K562 (cell line): ENCODE results near the gene GFAP. TPM values are rescaled to one million over a fixed set of nuclear protein-coding genes. Genes with fewer than 3 reads are reported as not detected.

Experiments used
- ATF7 ChIP-seq: fragments of 450-650 bp; IDR thresholded peaks from 2 replicates; pipeline ENCODE4 v1.7.1; 2014; ENCODE audit warnings: mild to moderate bottlenecking, moderate library complexity
- CREB3L1 ChIP-seq: fragments of 450-650 bp; IDR thresholded peaks from 2 replicates; pipeline ENCODE4 v1.6.1; 2014; ENCODE audit warnings: low read depth, mild to moderate bottlenecking, moderate library complexity, borderline replicate concordance
- CXXC5 ChIP-seq: fragments of 250-450 bp; sonication (Bioruptor Pico); IDR thresholded peaks from 2 replicates; pipeline ENCODE4 v1.8.0; 2022; ENCODE audit warnings: inconsistent platforms, mild to moderate bottlenecking, moderate library complexity
- ETV5 ChIP-seq: sonication (generic); formaldehyde crosslinking; IDR thresholded peaks from 2 replicates; pipeline ENCODE4 v1.4.0; 2020; ENCODE audit warnings: low read depth, mild to moderate bottlenecking, missing genetic modification reagents
- MAX ChIP-seq: sonication (generic); formaldehyde crosslinking; IDR thresholded peaks from 2 replicates; pipeline ENCODE4 v1.9.0; 2022; ENCODE audit warnings: mild to moderate bottlenecking, missing genetic modification reagents
- MXI1 ChIP-seq: IDR thresholded peaks from 2 replicates; pipeline ENCODE4 v1.6.1; 2011; ENCODE audit warnings: low read depth, mild to moderate bottlenecking, improper control_type of control experiment, low read length
- PKNOX1 ChIP-seq: fragments of 450-650 bp; IDR thresholded peaks from 2 replicates; pipeline ENCODE4 v1.6.1; 2016
- PML ChIP-seq: IDR thresholded peaks from 2 replicates; pipeline ENCODE4 v1.6.1; 2012; ENCODE audit warnings: low read length, inconsistent platforms
- RBFOX2 ChIP-seq: fragments of 200-400 bp; formaldehyde crosslinking; IDR thresholded peaks from 2 replicates; pipeline ENCODE4 v1.6.1; 2017; ENCODE audit warnings: low read depth, mild to moderate bottlenecking, low read length, moderate library complexity
- TBP ChIP-seq: optimal IDR thresholded peaks from 2 replicates; pipeline ENCODE3; 2011; ENCODE audit warnings: low read depth, low read length, improper control_type of control experiment
- ZBTB11 ChIP-seq, 3 experiments: fragments of 200-800 bp in 1 of 3; fragments of 250-450 bp in 1 of 3; fragments of 450-650 bp in 1 of 3; sonication (Bioruptor Pico) in 1 of 3; sonication (Bioruptor generic) in 1 of 3; formaldehyde crosslinking in 1 of 3; IDR thresholded peaks; 2 replicates each; pipeline versions ENCODE4 v1.6.1 to v1.8.0; 2016 to 2022; ENCODE audit warnings: mild to moderate bottlenecking in 2 of 3, missing genetic modification characterization in 2 of 3, missing compliant biosample characterization in 1 of 3, moderate library complexity in 1 of 3
- ZNF740 ChIP-seq, 3 experiments: fragments of 200-800 bp in 1 of 3; sonication (Bioruptor generic) in 1 of 3; sonication (generic) in 1 of 3; formaldehyde crosslinking in 1 of 3; IDR thresholded peaks; 2 replicates each; pipeline versions ENCODE4 v1.6.1 to v1.8.0; 2016 to 2022; ENCODE audit warnings: mild to moderate bottlenecking in 2 of 3, missing compliant biosample characterization in 2 of 3, missing genetic modification characterization in 2 of 3, missing genetic modification reagents in 1 of 3
- polyA plus RNA-seq, 8 experiments: library from polyadenylated mRNA; depleted of rRNA in 4 of 8; stranded (reverse) in 5 of 8; unstranded in 3 of 8; fragments of >200 nt; fragmentation: Nextera tagmentation in 2 of 8; fragmentation: Illumina TruSeq in 1 of 8; extraction: Ambion mirVana in 2 of 8; extraction: Trizol in 1 of 8; gene quantifications; 2 replicates each; pipeline versions ENCODE4 v1.2.1 to v1.2.3, GENCODE V29; 2011 to 2014; ENCODE audit warnings: inconsistent platforms in 1 of 8, missing spikeins in 1 of 8
- total RNA-seq, 7 experiments: library from RNA; depleted of rRNA in 6 of 7; stranded (reverse); fragments of >200 nt in 6 of 7; fragmentation: Illumina TruSeq in 2 of 7; extraction: Trizol in 2 of 7; gene quantifications; 2 replicates each; pipeline versions ENCODE4 v1.2.1 to v1.2.3, GENCODE V29; 2011 to 2021; ENCODE audit warnings: low replicate concordance in 1 of 7

Gene GFAP
- total and polyA plus RNA-seq, 9 of the 15 experiments (the other 6 are each of a cell fraction or from before 2014, with no cell fraction given), result 0.07 to 1.4 (median 0.60) TPM; not detected in 1

GRCh38 chr17:44947461-44948314 lies 32.4 kb upstream of the GFAP start, which contains the start of gene KIF18B (continued):
- peak in 1 of 3 experiments; percentile 73; a peak in 1 of 6 replicates for TF ChIP-seq ZBTB11 (CRISPR knock-in tag; IDR thresholded peaks at IDR 0.05)
- peak; percentile 96 for TF ChIP-seq RBFOX2
- TF ChIP-seq ZNF740 (CRISPR knock-in tag; IDR thresholded peaks at IDR 0.05), result 0 out of 2 replicates have a peak, but pooled peaks have one; percentile 53
- no peak for TF ChIP-seq ZNF740 (tag; IDR thresholded peaks at IDR 0.05)
- peak; percentile 62 for TF ChIP-seq PKNOX1
- peak; percentile 86 for TF ChIP-seq TBP
- TF ChIP-seq MAX (CRISPR knock-in tag), result peak; percentile 47
- peak; percentile 78 for TF ChIP-seq PML
- TF ChIP-seq CREB3L1, result peak; percentile 56; the same call in 1 of the 2 replicates
- peak; percentile 73; the same call in 1 of the 2 replicates for TF ChIP-seq ATF7
- TF ChIP-seq MXI1, result peak; percentile 70; the same call in 1 of the 2 replicates
- peak; percentile 77 for TF ChIP-seq CXXC5 (CRISPR knock-in tag)
- peak; percentile 52; the same call in 1 of the 2 replicates for TF ChIP-seq ETV5
